Heart left ventricle (tissue), 16 donors: Measurements from ENCODE around the gene CSNK2A3. TPM values are rescaled to one million over a fixed set of nuclear protein-coding genes. Genes with fewer than 3 reads are reported as not detected.

ENCODE experiments used
- ATAC-seq, 4 donors: fragments of 200-7000 bp; cut with Tn5 transposase; one replicate each; pipeline ENCODE4 v1.9.1; 2020 to 2022; ENCODE audit warnings: moderate library complexity in 4 of 4, mild to moderate bottlenecking in 3 of 4, moderate number of reproducible peaks in 1 of 4
- DNase-seq, 5 donors: peaks; one replicate each; pipeline ENCODE4 v3.0.0-alpha.2; 2020
- H3K27ac ChIP-seq, 12 donors: fragments of 200-600 bp; sonication (generic) in 4 of 12; one replicate each; pipeline versions ENCODE4 v1.5.0 to v1.8.0; 2016 to 2022; ENCODE audit warnings: mild to moderate bottlenecking in 2 of 12
- H3K27me3 ChIP-seq, 9 donors: fragments of 200-600 bp; sonication (generic) in 2 of 9; one replicate each; pipeline versions ENCODE4 v1.5.1 to v1.8.0; 2016 to 2022; ENCODE audit warnings: mild to moderate bottlenecking in 3 of 9
- H3K36me3 ChIP-seq, 9 donors: fragments of 200-600 bp; sonication (generic) in 2 of 9; one replicate each; pipeline versions ENCODE4 v1.5.0 to v1.8.0; 2018 to 2022; ENCODE audit warnings: mild to moderate bottlenecking in 2 of 9
- H3K4me1 ChIP-seq, 12 donors: fragments of 200-600 bp; sonication (generic) in 4 of 12; one replicate each; pipeline versions ENCODE4 v1.5.0 to v1.8.0; 2016 to 2022; ENCODE audit warnings: mild to moderate bottlenecking in 3 of 12
- H3K4me3 ChIP-seq, 12 donors: fragments of 200-600 bp; sonication (generic) in 4 of 12; one replicate each; pipeline versions ENCODE4 v1.5.0 to v1.8.0; 2017 to 2022; ENCODE audit warnings: mild to moderate bottlenecking in 9 of 12, moderate library complexity in 4 of 12
- H3K9me3 ChIP-seq, 12 donors: fragments of 200-600 bp; sonication (generic) in 4 of 12; one replicate each; pipeline versions ENCODE4 v1.5.0 to v1.8.0; 2016 to 2022; ENCODE audit warnings: mild to moderate bottlenecking in 1 of 12
- CTCF ChIP-seq, 12 donors: fragments of 200-600 bp; sonication (generic) in 4 of 12; IDR thresholded peaks; one replicate each; pipeline versions ENCODE4 v1.5.0 to v1.8.0; 2018 to 2022; ENCODE audit warnings: antibody characterized with exemption in 12 of 12, mild to moderate bottlenecking in 5 of 12
- POLR2A ChIP-seq, 2 donors: fragments of 450-650 bp; IDR thresholded peaks; one replicate each; pipeline ENCODE4 v1.6.1; 2017; ENCODE audit warnings: antibody characterized with exemption in 2 of 2, mild to moderate bottlenecking in 2 of 2, moderate library complexity in 2 of 2
- WGBS, 4 donors: extraction: QIAGEN DNeasy Blood & Tissue Kit in 2 of 4; methylation state at CpG; one replicate each; pipeline versions ENCODE4 v1.1.5 to v1.1.7; 2013 to 2018; 5-methylcytosine and 5-hydroxymethylcytosine counted together
- intact Hi-C, 10 donors: fragments of 100-400 bp; cut with DNase I; formaldehyde crosslinking; loops; one replicate each; pipeline versions ENCODE4 v1.11.1 to v1.14.2; 2022
- polyA plus RNA-seq, 2 donors: library from polyadenylated mRNA; stranded (reverse); fragments of 200-250 nt; gene quantifications; one replicate each; pipeline ENCODE4 v1.2.3, GENCODE V29; 2013
- total RNA-seq, 9 donors: library from RNA; depleted of rRNA in 2 of 9; stranded (reverse); fragments of >200 nt in 2 of 9; fragmentation: NEBNext Ultra II Directional in 3 of 9; extraction: Animal tissue kit (Norgen Biotek cat#: 25700) in 3 of 9; gene quantifications; one replicate each; pipeline versions ENCODE4 v1.1.0 to v1.2.4, GENCODE V29; 2016 to 2023
- donor health status: ischemic (EF 13 %, LVEDD 7.1; RV severe dilation, severe dysfunction).
- donor health status: healthy with polysubstance abuse.
- donor health status: DM: no; HTN: yes; CAD: no.
- donor health status: DM: no; HTN: no; CAD: no.
- donor health status: ischemic (EF 25% LVEDD 6.9; RV normal size, moderate dysfunction).
- donor health status: ischemic (EF 25% LVEDD 5.7; RV mildly dilated, moderate dysfunction).
- donor health status: healthy.
- donor health status: DM: yes; HTN: yes; CAD: no.
- donor health status: ischemic (EF 35%, LVEDD 5.7; RV mildly dilated, moderate dysfunction).
- donor health status: nonischemic (EF 11% LVEDD 7.7; RV severe dilation, severe dysfunction).
- donor health status: DM: yes; HTN: yes; CAD: no.
- donor health status: PGD.
- donor health status: ischemic (EF 29% LVEDD 5.4; RV normal size, mild dysfunction).
- donor health status: nonischemic (EF 23%, LVEDD 6.1; RV moderate dilation, normal function).

Gene CSNK2A3
- total and polyA plus RNA-seq, 11 donors, result 0.34 to 2.1 (median 1.3) TPM

DNA sequence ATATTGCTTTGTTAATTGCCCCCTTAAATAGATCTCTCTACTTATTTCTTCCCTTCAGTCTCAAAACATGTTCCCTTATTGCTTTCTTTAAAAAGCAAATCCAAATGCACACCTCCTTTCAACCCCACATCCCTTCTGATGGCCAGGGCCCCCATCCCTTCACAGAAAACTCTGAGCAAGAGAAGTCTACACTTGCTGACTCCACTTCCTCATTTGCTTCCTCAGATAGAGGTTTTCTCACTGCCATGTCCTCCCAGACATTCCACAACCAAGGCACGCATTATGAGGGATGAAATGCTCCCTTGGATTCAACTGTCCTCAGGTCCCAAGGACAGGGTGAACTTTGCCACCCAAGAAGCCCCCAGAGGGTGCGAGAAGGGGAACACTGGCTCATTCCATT is 43.1 kb downstream of the CSNK2A3 start:
- H3K36me3 ChIP-seq, result peaks cover 0 to 3% (median 0%) of the 10 kb centered on the region in 9 donors
- H3K27ac ChIP-seq, result no peak overlapping the region
- no peak overlapping the region for H3K4me3 ChIP-seq
- no peak for TF ChIP-seq POLR2A (IDR thresholded peaks at IDR 0.05)
- no peak for TF ChIP-seq CTCF (IDR thresholded peaks at IDR 0.05)
- ATAC-seq (no peak), DNase-seq (no peak)
- WGBS, 4 donors, result 98 to 100% (median 98%) methylated on average over 2 of the region's 2 CpGs
- H3K27me3 ChIP-seq, result no peaks in the 10 kb centered on the region
- H3K4me1 ChIP-seq, result peaks cover 0 to 32% (median 15%) of the 10 kb centered on the region in 12 donors
- intact Hi-C loops, result no loop called here
- no peaks in the 10 kb centered on the region for H3K9me3 ChIP-seq

- peaks cover 0 to 10% (median 3%) of the 10 kb centered on the region in 9 donors for H3K36me3 ChIP-seq
- H3K4me3 ChIP-seq, result no peak overlapping the region
- no peak for ATAC-seq
- H3K9me3 ChIP-seq, result no peaks in the 10 kb centered on the region
- no peak for TF ChIP-seq CTCF (IDR thresholded peaks at IDR 0.05)
- TF ChIP-seq POLR2A (IDR thresholded peaks at IDR 0.05), result no peak
- 66 to 78% (median 75%) methylated on average over 1 of the region's 1 CpG for WGBS, 4 donors
- H3K4me1 ChIP-seq, result peaks cover 0 to 15% (median 1%) of the 10 kb centered on the region in 12 donors
- H3K27ac ChIP-seq, result no peak overlapping the region
- no peaks in the 10 kb centered on the region for H3K27me3 ChIP-seq
- intact Hi-C loops, result no loop called here
- DNase-seq, result no peak
Observed at GRCh38 chr11:11308249-11308648, 44.8 kb downstream of the CSNK2A3 start.

DNA sequence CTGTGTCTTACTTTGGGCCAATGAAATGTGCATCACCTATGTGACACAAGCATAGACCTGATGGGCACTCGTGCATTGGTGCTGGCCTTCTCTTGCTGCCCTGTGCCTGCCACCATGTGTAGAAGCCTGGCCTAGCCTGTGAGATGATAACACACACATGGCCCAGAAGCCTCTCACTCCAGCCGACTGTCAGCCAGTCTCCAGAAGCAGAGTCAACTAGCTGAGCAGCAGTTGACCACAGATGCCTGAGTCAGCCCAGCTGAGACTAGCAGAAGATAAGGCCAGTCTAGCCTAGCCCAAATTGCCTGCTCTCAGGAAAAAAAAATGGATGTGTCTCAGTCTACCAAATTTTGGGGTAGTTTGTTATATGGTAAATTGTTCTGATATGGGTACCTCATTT is 46.2 kb downstream of the CSNK2A3 start:
- no peak for DNase-seq
- ATAC-seq, result peak in 2 of 4 donors; percentile 13 to 52

DNA sequence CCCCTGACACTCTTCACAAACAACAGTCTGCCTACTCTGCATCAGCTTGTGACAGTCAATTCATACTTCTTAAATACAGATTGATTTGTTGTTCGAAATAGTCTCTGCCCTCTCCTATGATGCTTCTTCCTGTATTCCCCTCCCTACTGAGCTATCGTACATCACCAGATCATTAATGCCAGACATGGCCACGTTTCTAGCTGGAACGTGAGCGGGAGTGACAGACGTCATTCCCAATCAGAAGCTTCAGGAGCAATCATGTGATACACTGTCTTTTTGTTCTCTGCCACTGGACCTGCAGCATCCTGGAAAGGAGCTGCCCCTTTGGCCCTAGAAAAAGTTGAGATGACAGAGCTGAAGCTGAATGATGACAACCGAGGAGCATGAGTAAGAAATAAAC is 48.5 kb downstream of the CSNK2A3 start:
- H3K9me3 ChIP-seq, result no peaks in the 10 kb centered on the region
- no peaks in the 10 kb centered on the region for H3K27me3 ChIP-seq
- no peak for ATAC-seq
- peaks cover 0 to 11% (median 3%) of the 10 kb centered on the region in 9 donors for H3K36me3 ChIP-seq
- 84 to 89% (median 86%) methylated on average over 7 of the region's 7 CpGs for WGBS, 4 donors
- H3K4me1 ChIP-seq, result no peaks in the 10 kb centered on the region
- H3K27ac ChIP-seq, result no peak overlapping the region
- no peak overlapping the region for H3K4me3 ChIP-seq
- TF ChIP-seq POLR2A (IDR thresholded peaks at IDR 0.05) (no peak), CTCF (IDR thresholded peaks at IDR 0.05) (no peak)
- intact Hi-C loops, result no loop called here
- no peak for DNase-seq

More for the DNA sequence above, 46.2 kb downstream of the CSNK2A3 start:
- no peaks in the 10 kb centered on the region for H3K9me3 ChIP-seq
- WGBS, 4 donors, result 69 to 81% (median 78%) methylated on average over 2 of the region's 2 CpGs
- H3K4me1 ChIP-seq, result peaks cover 0 to 8% (median 0%) of the 10 kb centered on the region in 12 donors
- intact Hi-C loops, result no loop called here
- H3K27ac ChIP-seq, result no peak overlapping the region
- H3K27me3 ChIP-seq, result no peaks in the 10 kb centered on the region
- H3K36me3 ChIP-seq, result peaks cover 0 to 11% (median 3%) of the 10 kb centered on the region in 9 donors
- TF ChIP-seq CTCF (IDR thresholded peaks at IDR 0.05), result no peak
- no peak for TF ChIP-seq POLR2A (IDR thresholded peaks at IDR 0.05)
- no peak overlapping the region for H3K4me3 ChIP-seq
